Endodermal cell (in vitro differentiated cells): Measurements from ENCODE around the gene MAPK10. TPM values are rescaled to one million over a fixed set of nuclear protein-coding genes. Genes with fewer than 3 reads are reported as not detected.
A peak's percentile ranks its signal among the peaks of the same experiment; 100 is the strongest.

Experiments used
- DNase-seq: peaks from one replicate; pipeline ENCODE4 v3.0.0-alpha.2; 2017
- H3K27ac ChIP-seq: 2 replicates; pipeline ENCODE4 v1.5.1; 2013; ENCODE audit warnings: mild to moderate bottlenecking, low read depth, low read length, moderate library complexity
- H3K27me3 ChIP-seq: 2 replicates; pipeline ENCODE4 v1.6.1; 2013; ENCODE audit warnings: mild to moderate bottlenecking, low read length, moderate library complexity; ENCODE audit not compliant: insufficient read depth, control insufficient read depth, poor library complexity, severe bottlenecking
- H3K36me3 ChIP-seq: 2 replicates; pipeline ENCODE4 v1.7.0; 2013; ENCODE audit warnings: mild to moderate bottlenecking, low read length, moderate library complexity; ENCODE audit not compliant: control insufficient read depth, insufficient read depth
- H3K4me1 ChIP-seq: one replicate; pipeline ENCODE4 v1.7.0; 2013; ENCODE audit warnings: low read length; ENCODE audit not compliant: control insufficient read depth, insufficient read depth
- H3K4me3 ChIP-seq: 2 replicates; pipeline ENCODE4 v1.5.1; 2013; ENCODE audit warnings: mild to moderate bottlenecking, low read length, moderate library complexity
- H3K9ac ChIP-seq: 2 replicates; pipeline ENCODE4 v1.6.1; 2013; ENCODE audit warnings: mild to moderate bottlenecking, low read length, moderate library complexity; ENCODE audit not compliant: poor library complexity, severe bottlenecking; ENCODE audit errors: extremely low read depth
- H3K9me3 ChIP-seq: 2 replicates; pipeline ENCODE4 v1.6.1; 2013; ENCODE audit warnings: mild to moderate bottlenecking, low read length, moderate library complexity; ENCODE audit not compliant: control insufficient read depth
- H3K27ac Mint-ChIP-seq: 2 replicates; pipeline ENCODE4 v1.8.0; 2020; ENCODE audit warnings: mixed read lengths
- H3K27me3 Mint-ChIP-seq: 2 replicates; pipeline ENCODE4 v1.8.0; 2021; ENCODE audit warnings: mild to moderate bottlenecking, mixed read lengths; ENCODE audit not compliant: insufficient read depth
- H3K36me3 Mint-ChIP-seq: 2 replicates; pipeline ENCODE4 v1.8.0; 2020; ENCODE audit warnings: low read depth, mixed read lengths
- H3K4me1 Mint-ChIP-seq: 2 replicates; pipeline ENCODE4 v1.8.0; 2020; ENCODE audit warnings: mixed read lengths
- H3K4me3 Mint-ChIP-seq: 2 replicates; pipeline ENCODE4 v1.8.0; 2020; ENCODE audit warnings: mild to moderate bottlenecking, moderate library complexity, mixed read lengths
- H3K9me3 Mint-ChIP-seq: 2 replicates; pipeline ENCODE4 v1.8.0; 2020; ENCODE audit warnings: mild to moderate bottlenecking, mixed read lengths
- WGBS, 2 experiments: methylation state at CpG; one replicate each; pipeline versions ENCODE4 v1.1.5 to v1.1.7; 2013; ENCODE audit warnings: missing lambda C conversion rate in 2 of 2, mixed read lengths in 1 of 2; ENCODE audit not compliant: insufficient coverage in 1 of 2, insufficient read length in 1 of 2; 5-methylcytosine and 5-hydroxymethylcytosine counted together
- total RNA-seq, 2 donors: library from RNA; stranded (reverse); fragmentation: NEBNext Ultra II Directional in 1 of 2; extraction: Animal tissue kit (Norgen Biotek cat#: 25700) in 1 of 2; gene quantifications; 2 replicates in 1 of 2; 3 replicates in 1 of 2; pipeline ENCODE4 v1.2.1, GENCODE V29; 2021
- TF ChIP-seq, protein P1 (sequence below): fragments of 200-600 bp; sonication (generic); conservative IDR thresholded peaks from 2 replicates; pipeline ENCODE4 v1.5.0; 2021; ENCODE audit warnings: antibody characterized with exemption, mild to moderate bottlenecking

The MAPK10 gene
- total RNA-seq, 2 donors from 2014 or later, result 45.1 to 70.2 TPM

DNA sequence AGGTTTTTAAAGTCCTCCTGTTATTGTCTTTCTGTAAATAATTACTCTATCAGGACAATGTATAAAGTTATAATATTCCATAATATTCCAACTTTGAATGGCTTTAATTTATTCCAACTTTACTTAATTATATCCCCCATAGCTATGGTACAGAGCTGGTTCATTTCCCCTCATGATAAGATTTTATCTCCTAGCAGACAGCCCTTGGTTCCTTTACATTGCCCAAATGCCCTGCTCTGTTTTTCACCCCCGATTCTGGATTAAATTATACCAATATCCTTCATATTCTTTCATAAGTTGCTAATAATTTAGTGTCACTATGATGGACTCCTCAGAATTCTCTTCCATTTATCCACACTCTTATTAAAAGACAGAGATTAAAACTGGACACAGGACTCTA, 340.5 kb downstream of the MAPK10 start:
- no peak overlapping the region for H3K9ac ChIP-seq
- Mint-ChIP-seq H3K9me3 (peaks cover 18% of the 10 kb centered on the region), H3K4me1 (peaks cover 7% of the 10 kb centered on the region), H3K27ac (no peak overlapping the region), H3K4me3 (no peak overlapping the region), H3K27me3 (no peaks in the 10 kb centered on the region), H3K36me3 (peaks cover 27% of the 10 kb centered on the region)
- peaks cover 26% of the 10 kb centered on the region for H3K36me3 ChIP-seq
- H3K9me3 ChIP-seq, result peaks cover 26% of the 10 kb centered on the region
- no peaks in the 10 kb centered on the region for H3K27me3 ChIP-seq
- DNase-seq, result no peak
- 90 to 100% methylated on average over 1 of the region's 1 CpG for WGBS, 2 experiments
- H3K4me1 ChIP-seq, result no peaks in the 10 kb centered on the region
- H3K4me3 ChIP-seq, result no peak overlapping the region
- no peak overlapping the region for H3K27ac ChIP-seq
- TF ChIP-seq, protein P1, sequence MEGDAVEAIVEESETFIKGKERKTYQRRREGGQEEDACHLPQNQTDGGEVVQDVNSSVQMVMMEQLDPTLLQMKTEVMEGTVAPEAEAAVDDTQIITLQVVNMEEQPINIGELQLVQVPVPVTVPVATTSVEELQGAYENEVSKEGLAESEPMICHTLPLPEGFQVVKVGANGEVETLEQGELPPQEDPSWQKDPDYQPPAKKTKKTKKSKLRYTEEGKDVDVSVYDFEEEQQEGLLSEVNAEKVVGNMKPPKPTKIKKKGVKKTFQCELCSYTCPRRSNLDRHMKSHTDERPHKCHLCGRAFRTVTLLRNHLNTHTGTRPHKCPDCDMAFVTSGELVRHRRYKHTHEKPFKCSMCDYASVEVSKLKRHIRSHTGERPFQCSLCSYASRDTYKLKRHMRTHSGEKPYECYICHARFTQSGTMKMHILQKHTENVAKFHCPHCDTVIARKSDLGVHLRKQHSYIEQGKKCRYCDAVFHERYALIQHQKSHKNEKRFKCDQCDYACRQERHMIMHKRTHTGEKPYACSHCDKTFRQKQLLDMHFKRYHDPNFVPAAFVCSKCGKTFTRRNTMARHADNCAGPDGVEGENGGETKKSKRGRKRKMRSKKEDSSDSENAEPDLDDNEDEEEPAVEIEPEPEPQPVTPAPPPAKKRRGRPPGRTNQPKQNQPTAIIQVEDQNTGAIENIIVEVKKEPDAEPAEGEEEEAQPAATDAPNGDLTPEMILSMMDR, result no peak

DNA sequence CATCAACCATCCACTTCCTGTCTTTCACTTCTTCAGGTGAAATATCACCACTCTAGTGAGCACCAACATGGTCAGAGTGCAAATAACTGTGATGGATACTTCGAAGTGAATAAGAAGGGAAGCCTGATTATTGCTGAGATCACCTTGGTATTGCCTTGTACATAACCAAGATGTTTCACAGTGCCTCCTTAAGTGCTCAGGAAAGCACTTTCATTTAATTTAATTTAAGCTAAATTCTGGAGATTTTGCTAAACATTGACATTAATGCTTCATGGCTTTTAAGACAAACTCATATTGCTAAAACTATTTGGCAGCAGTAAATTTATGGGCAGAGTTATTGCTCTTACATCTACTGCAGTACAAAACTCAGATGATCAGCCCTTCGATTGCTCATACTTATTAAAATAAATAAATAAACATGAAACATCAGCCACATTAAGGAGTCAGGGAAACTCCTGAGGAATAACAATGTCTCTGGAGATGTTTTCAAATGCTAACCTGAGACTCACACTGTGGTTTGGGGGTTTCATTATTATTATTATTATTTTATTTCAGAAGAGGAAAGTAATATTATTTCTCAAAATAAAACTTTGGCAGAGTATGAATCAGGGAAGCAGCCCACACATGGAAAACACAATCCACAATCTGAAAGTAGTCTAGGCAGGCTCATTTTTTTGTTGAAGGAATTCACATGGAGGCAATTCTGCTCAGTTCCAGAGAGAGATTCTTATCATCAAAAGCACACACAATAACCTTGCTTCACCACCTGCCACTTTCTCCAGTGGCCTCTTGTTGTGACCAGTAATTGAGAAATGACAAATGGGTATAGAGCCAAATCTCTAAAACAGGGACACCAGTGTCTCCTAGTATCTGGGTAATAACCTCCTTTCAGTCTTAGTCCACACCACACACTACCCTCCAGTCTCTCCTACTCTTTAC, 344.2 kb downstream of the MAPK10 start:
- Histone ChIP-seq H3K36me3 (peaks cover 14% of the 10 kb centered on the region), H3K9ac (no peak overlapping the region), H3K27ac (no peak overlapping the region), H3K27me3 (no peaks in the 10 kb centered on the region), H3K4me1 (no peaks in the 10 kb centered on the region), H3K9me3 (peaks cover 9% of the 10 kb centered on the region), H3K4me3 (no peak overlapping the region)
- TF ChIP-seq, protein P1, result no peak
- Mint-ChIP-seq H3K9me3 (peaks cover 4% of the 10 kb centered on the region), H3K27me3 (no peaks in the 10 kb centered on the region), H3K4me1 (peaks cover 8% of the 10 kb centered on the region), H3K27ac (no peak overlapping the region), H3K36me3 (peaks cover 8% of the 10 kb centered on the region), H3K4me3 (no peak overlapping the region)
- DNase-seq, result no peak
- WGBS, 2 experiments, result 92 to 100% methylated on average over 1 to 2 of the region's 2 CpGs

DNA sequence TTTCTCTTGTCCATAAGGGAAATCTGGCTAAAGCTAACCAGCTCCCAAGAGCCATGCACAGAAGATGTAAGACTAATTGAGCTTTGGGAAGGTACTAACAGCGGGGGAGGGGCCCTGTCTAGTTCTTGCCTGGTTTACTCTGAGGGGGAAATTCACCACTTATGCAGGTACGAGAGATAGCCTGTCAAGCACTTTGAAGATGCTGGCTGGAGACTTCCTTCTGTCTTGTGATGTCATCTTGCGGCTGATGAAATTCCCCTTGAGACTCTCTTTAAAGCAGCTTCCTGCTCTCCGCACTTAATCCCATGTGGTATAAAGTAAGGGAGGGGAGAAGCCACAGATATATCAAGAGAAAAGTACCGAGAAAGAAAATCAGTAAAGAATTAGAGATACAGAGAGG, 345.3 kb downstream of the MAPK10 start:
- no peak overlapping the region for H3K9ac ChIP-seq
- no peaks in the 10 kb centered on the region for H3K27me3 Mint-ChIP-seq
- H3K27me3 ChIP-seq, result no peaks in the 10 kb centered on the region
- no peak overlapping the region for H3K27ac Mint-ChIP-seq
- WGBS, 2 experiments, result 94 to 100% methylated on average over 3 to 5 of the region's 5 CpGs
- no peaks in the 10 kb centered on the region for H3K9me3 Mint-ChIP-seq
- TF ChIP-seq, protein P1, result no peak
- H3K4me1 ChIP-seq, result no peaks in the 10 kb centered on the region
- peak; percentile 54 for DNase-seq
- H3K9me3 ChIP-seq, result no peaks in the 10 kb centered on the region
- no peak overlapping the region for H3K4me3 ChIP-seq
- no peak overlapping the region for H3K4me3 Mint-ChIP-seq
- no peaks in the 10 kb centered on the region for H3K36me3 Mint-ChIP-seq
- H3K4me1 Mint-ChIP-seq, result peaks cover 8% of the 10 kb centered on the region
- peaks cover 7% of the 10 kb centered on the region for H3K36me3 ChIP-seq
- H3K27ac ChIP-seq, result no peak overlapping the region
